ENCODE data around the gene SIM1. TPM values are rescaled to one million over a fixed set of nuclear protein-coding genes. Genes with fewer than 3 reads are reported as not detected.

SIM1 gene
- total and polyA plus RNA-seq, 8 donors, result 1.5 to 6.0 (median 4.1) TPM

GRCh38 chr6:100427452-100427851 is 37.3 kb downstream of the SIM1 start:
- Histone ChIP-seq H3K4me1 (peaks cover 0 to 8% (median 0%) of the 10 kb centered on the region in 3 donors), H3K27ac (no peak overlapping the region), H3K9me3 (no peaks in the 10 kb centered on the region), H3K27me3 (peaks cover 0 to 4% (median 0%) of the 10 kb centered on the region in 4 donors), H3K4me3 (no peak overlapping the region), H3K36me3 (no peaks in the 10 kb centered on the region)
- no peak for FAIRE-seq
- TF ChIP-seq CTCF (IDR thresholded peaks at IDR 0.05), result no peak
- ATAC-seq, result no peak
- intact Hi-C loops (cut with DNase I), result no loop called here
- no peak for DNase-seq

GRCh38 chr6:100426744-100427338 is 37.9 kb downstream of the SIM1 start:
- Histone ChIP-seq H3K4me3 (peak overlapping the region in 1 of 4 donors; percentile 17), H3K27ac (no peak overlapping the region), H3K36me3 (no peaks in the 10 kb centered on the region), H3K9me3 (no peaks in the 10 kb centered on the region), H3K4me1 (peaks cover 0 to 8% (median 0%) of the 10 kb centered on the region in 3 donors), H3K27me3 (peaks cover 0 to 4% (median 0%) of the 10 kb centered on the region in 4 donors)
- ATAC-seq, result peak; percentile 58 to 86 (median 71)
- intact Hi-C loops (cut with DNase I), result no loop called here
- no peak for TF ChIP-seq CTCF (IDR thresholded peaks at IDR 0.05)
- 49 to 50% methylated on average over 10 of the region's 10 CpGs for WGBS, 2 donors
- DNase-seq, result no peak
- no peak for FAIRE-seq

- H3K27ac ChIP-seq, result no peak overlapping the region
Measured at GRCh38 chr6:100426241-100426640, 38.5 kb downstream of the SIM1 start.

GRCh38 chr6:100420711-100421110 is 44.0 kb downstream of the SIM1 start:
- 51 to 54% methylated on average over 3 of the region's 3 CpGs for WGBS, 2 donors
- no peak for FAIRE-seq
- ATAC-seq, result no peak
- DNase-seq, result no peak
- no peaks in the 10 kb centered on the region for H3K4me1 ChIP-seq
- no peaks in the 10 kb centered on the region for H3K9me3 ChIP-seq
- TF ChIP-seq CTCF (IDR thresholded peaks at IDR 0.05), result no peak
- H3K27ac ChIP-seq, result no peak overlapping the region
- H3K36me3 ChIP-seq, result no peaks in the 10 kb centered on the region
- no peaks in the 10 kb centered on the region for H3K27me3 ChIP-seq
- intact Hi-C loops (cut with DNase I), result no loop called here
- H3K4me3 ChIP-seq, result no peak overlapping the region

More at GRCh38 chr6:100426241-100426640, 38.5 kb downstream of the SIM1 start:
- intact Hi-C loops (cut with DNase I), result no loop called here
- H3K36me3 ChIP-seq, result no peaks in the 10 kb centered on the region
- WGBS, 2 donors, result 91 to 98% methylated on average over 3 of the region's 3 CpGs
- DNase-seq (no peak), ATAC-seq (no peak), FAIRE-seq (no peak)
- peak overlapping the region in 1 of 4 donors; percentile 17 for H3K4me3 ChIP-seq
- H3K4me1 ChIP-seq, result peaks cover 0 to 6% (median 0%) of the 10 kb centered on the region in 3 donors
- TF ChIP-seq CTCF (IDR thresholded peaks at IDR 0.05), result no peak
- H3K9me3 ChIP-seq, result no peaks in the 10 kb centered on the region
- peaks cover 0 to 4% (median 0%) of the 10 kb centered on the region in 4 donors for H3K27me3 ChIP-seq

- Histone ChIP-seq H3K36me3 (no peaks in the 10 kb centered on the region), H3K9me3 (no peaks in the 10 kb centered on the region), H3K4me1 (no peaks in the 10 kb centered on the region), H3K27ac (no peak overlapping the region), H3K4me3 (no peak overlapping the region), H3K27me3 (no peaks in the 10 kb centered on the region)
- intact Hi-C loops (cut with DNase I), result no loop called here
- DNase-seq (no peak), ATAC-seq (no peak), FAIRE-seq (no peak)
- 88 to 97% methylated on average over 3 of the region's 3 CpGs for WGBS, 2 donors
- TF ChIP-seq CTCF (IDR thresholded peaks at IDR 0.05), result no peak
Measured at GRCh38 chr6:100417036-100417435, 47.7 kb downstream of the SIM1 start.
